Activated T-cell treated with anti-CD3 and anti-CD28 coated beads, Interleukin-2, amount 50 U/mL, for 1 hour (primary cell): ENCODE results near the gene SLC38A2.
"Not testable (repeated sequence)": the region's sequence is repeated elsewhere in the genome, so short reads cannot be mapped to it uniquely, and the experiment has no call there.

Experiments
- DNase-seq: peaks from one replicate; pipeline ENCODE4 v3.0.0-alpha.2; 2020

The SLC38A2 gene

GRCh38 chr12:46359667-46360280 is 12.8 kb downstream of the SLC38A2 start:
- no peak for DNase-seq

- DNase-seq: no peak
Observed at GRCh38 chr12:46358791-46359666, 13.5 kb downstream of the SLC38A2 start.

GRCh38 chr12:46358325-46358700 is 14.3 kb downstream of the SLC38A2 start:
- no peak for DNase-seq

- DNase-seq: no peak
Observed at GRCh38 chr12:46357438-46358324, 14.9 kb downstream of the SLC38A2 start.

GRCh38 chr12:46356655-46357437 is 15.7 kb downstream of the SLC38A2 start:
- no peak for DNase-seq

- DNase-seq: no peak
Observed at GRCh38 chr12:46354802-46355199, 17.8 kb downstream of the SLC38A2 start.

- DNase-seq: no peak
Observed at GRCh38 chr12:46354111-46354801, 18.3 kb downstream of the SLC38A2 start.

GRCh38 chr12:46351886-46352650 is 20.5 kb downstream of the SLC38A2 start:
- DNase-seq: no peak

- DNase-seq: no peak
Observed at GRCh38 chr12:46351138-46351537, 21.4 kb downstream of the SLC38A2 start.

GRCh38 chr12:46349253-46349652 is 23.3 kb downstream of the SLC38A2 start:
- no peak for DNase-seq

GRCh38 chr12:46343118-46343852 is 29.3 kb downstream of the SLC38A2 start:
- no peak for DNase-seq

GRCh38 chr12:46342562-46343033 is 30.0 kb downstream of the SLC38A2 start:
- no peak for DNase-seq

GRCh38 chr12:46339051-46339450 is 33.5 kb downstream of the SLC38A2 start:
- no peak for DNase-seq

GRCh38 chr12:46332260-46332659 is 40.3 kb downstream of the SLC38A2 start:
- no peak for DNase-seq

- not testable (repeated sequence) for DNase-seq
Observed at GRCh38 chr12:46325075-46325474, 47.5 kb downstream of the SLC38A2 start.

GRCh38 chr12:46320731-46321130 is 51.8 kb downstream of the SLC38A2 start:
- DNase-seq: no peak

GRCh38 chr12:46318037-46318436 is 54.5 kb downstream of the SLC38A2 start:
- DNase-seq: no peak
